ENCODE measurements around the gene HELQ. TPM values are rescaled to one million over a fixed set of nuclear protein-coding genes. Genes with fewer than 3 reads are reported as not detected.

HELQ gene
- total and polyA plus RNA-seq, 2 of the 13 experiments (the other 11 are each of a cell fraction or from before 2014, with no cell fraction given), result 6.6 to 10.8 TPM

DNA sequence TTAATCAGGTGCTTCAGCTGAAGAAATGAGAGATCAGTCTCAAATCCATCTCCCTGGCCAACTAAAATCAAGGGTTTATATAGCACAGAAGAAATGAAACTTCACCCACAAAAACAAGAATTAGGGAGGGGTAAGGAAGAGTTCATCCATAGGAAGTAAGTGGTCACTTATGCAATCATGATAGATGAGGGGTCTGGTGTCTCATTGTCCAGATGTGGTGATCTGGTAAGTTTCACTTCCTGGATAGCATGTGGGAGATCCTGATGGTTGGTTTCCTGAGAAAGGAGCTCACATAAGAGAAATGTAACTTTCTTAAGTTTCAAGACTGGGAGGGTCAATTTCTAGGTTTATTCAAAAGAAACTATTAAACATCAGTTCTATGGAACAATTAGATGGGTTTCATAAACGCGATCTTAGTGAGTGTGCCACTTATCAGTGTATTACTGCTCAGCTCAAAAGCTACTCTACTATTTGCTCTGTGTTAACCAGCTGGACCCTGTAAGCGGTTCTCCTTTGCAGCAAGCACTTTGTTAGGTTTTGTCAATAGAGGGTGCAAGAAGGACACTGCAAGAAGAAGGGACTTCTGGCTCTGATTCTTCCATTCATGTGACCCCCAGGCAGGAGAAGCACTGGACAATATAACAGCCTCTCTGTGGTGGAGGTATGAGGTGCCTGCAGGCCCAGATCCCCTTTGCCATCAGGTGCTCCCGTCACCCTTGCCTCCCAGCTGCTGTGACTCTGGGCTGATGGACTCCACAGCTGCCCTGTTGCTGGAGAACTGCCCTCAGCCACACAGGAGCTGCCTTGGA, 85.6 kb downstream of the HELQ start (continued):
- no peak for TF ChIP-seq PAXIP1 (CRISPR knock-in tag; conservative IDR thresholded peaks at IDR 0.05)
- no peak for TF ChIP-seq ZNF878 (CRISPR knock-in tag; IDR thresholded peaks at IDR 0.05)
- TF ChIP-seq XRCC5 (optimal IDR thresholded peaks at IDR 0.05; ENCODE audit: low read length), result peak; percentile 19
- no peak for TF ChIP-seq XBP1 (CRISPR knock-in tag; IDR thresholded peaks at IDR 0.05)
- TF ChIP-seq, protein P1, sequence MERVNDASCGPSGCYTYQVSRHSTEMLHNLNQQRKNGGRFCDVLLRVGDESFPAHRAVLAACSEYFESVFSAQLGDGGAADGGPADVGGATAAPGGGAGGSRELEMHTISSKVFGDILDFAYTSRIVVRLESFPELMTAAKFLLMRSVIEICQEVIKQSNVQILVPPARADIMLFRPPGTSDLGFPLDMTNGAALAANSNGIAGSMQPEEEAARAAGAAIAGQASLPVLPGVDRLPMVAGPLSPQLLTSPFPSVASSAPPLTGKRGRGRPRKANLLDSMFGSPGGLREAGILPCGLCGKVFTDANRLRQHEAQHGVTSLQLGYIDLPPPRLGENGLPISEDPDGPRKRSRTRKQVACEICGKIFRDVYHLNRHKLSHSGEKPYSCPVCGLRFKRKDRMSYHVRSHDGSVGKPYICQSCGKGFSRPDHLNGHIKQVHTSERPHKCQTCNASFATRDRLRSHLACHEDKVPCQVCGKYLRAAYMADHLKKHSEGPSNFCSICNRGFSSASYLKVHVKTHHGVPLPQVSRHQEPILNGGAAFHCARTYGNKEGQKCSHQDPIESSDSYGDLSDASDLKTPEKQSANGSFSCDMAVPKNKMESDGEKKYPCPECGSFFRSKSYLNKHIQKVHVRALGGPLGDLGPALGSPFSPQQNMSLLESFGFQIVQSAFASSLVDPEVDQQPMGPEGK (CRISPR knock-in tag; IDR thresholded peaks at IDR 0.05), result no peak

- H3K9me3 ChIP-seq (ENCODE audit: low read length), result no peaks in the 10 kb centered on the region
- ATAC-seq (no peak), FAIRE-seq (no peak), DNase-seq (ENCODE audit: low spot score) (no peak)
- in situ Hi-C loops (cut with HindIII; ENCODE audit: extremely low pct_ligation_motif_present, low pct_unique_long_range_greater_than_20kb) (loop anchor here (25.0 kb wide), 1 partner anchor 273 kb away; no protein-coding TSS in a partner anchor), intact Hi-C loops (cut with micrococcal nuclease; ENCODE audit: unreplicated experiment) (loop anchor here (10.0 kb wide), 1 partner anchor 50 kb away; no protein-coding TSS in a partner anchor)
- no peaks in the 10 kb centered on the region for H3K36me3 ChIP-seq (replicated peaks in 1 of 2; ENCODE audit: control insufficient read depth in 1 of 2, insufficient read depth in 2 of 2, low read length in 2 of 2)
- H3K27ac ChIP-seq (ENCODE audit: extremely low read length, insufficient read depth, low read length), result no peak overlapping the region
- H3K27me3 ChIP-seq (ENCODE audit: control insufficient read depth in 1 of 2, insufficient read depth in 2 of 2, low read length in 2 of 2), result no peaks in the 10 kb centered on the region
- no peaks in the 10 kb centered on the region for H3K79me2 ChIP-seq (ENCODE audit: insufficient read depth, low read length)
- no peak overlapping the region for H2AFZ ChIP-seq (ENCODE audit: low read length)
- H3K9ac ChIP-seq (ENCODE audit: insufficient read depth, low read depth, low read length), result no peak overlapping the region
- H3K4me1 ChIP-seq (ENCODE audit: insufficient read depth, low read length), result peaks cover 48% of the 10 kb centered on the region
- ChIA-PET POLR2A (no interaction called here), CTCF (ENCODE audit: low intra/inter-chr PET ratio, low total read pairs) (no interaction called here)
- no peak overlapping the region for H3K4me2 ChIP-seq (ENCODE audit: low read depth, low read length)
- H3K4me3 ChIP-seq (replicated peaks in 1 of 3; ENCODE audit: insufficient read depth in 1 of 3, low read depth in 2 of 3, low read length in 3 of 3), result no peak overlapping the region
- BruUV-seq (replicated peaks), result no TSS peak
- WGBS (ENCODE audit: low lambda C conversion rate), result 100% methylated on average over 3 of the region's 3 CpGs
- no peaks in the 10 kb centered on the region for H4K20me1 ChIP-seq (ENCODE audit: insufficient read depth, low read length)
- TF ChIP-seq YY1 (IDR thresholded peaks at IDR 0.05; ENCODE audit: insufficient read depth, insufficient replicate concordance, low read depth, low read length), result no peak
- TF ChIP-seq MAFK (conservative IDR thresholded peaks at IDR 0.05 in 1 of 2, IDR thresholded peaks at IDR 0.05 in 1 of 2; ENCODE audit: low read length in 2 of 2), result peak; percentile 46 to 68; a peak in 3 of 4 replicates
- no peak for TF ChIP-seq ATAD3A (CRISPR knock-in tag; IDR thresholded peaks at IDR 0.05)
- TF ChIP-seq NFYB (CRISPR knock-in tag; IDR thresholded peaks at IDR 0.05), result no peak
- TF ChIP-seq ZNF260 (CRISPR knock-in tag; IDR thresholded peaks at IDR 0.05; ENCODE audit: borderline replicate concordance, low read depth), result no peak
- TF ChIP-seq STAG1 (CRISPR knock-in tag; IDR thresholded peaks at IDR 0.05), result no peak
- no peak for TF ChIP-seq GMEB1 (CRISPR knock-in tag; IDR thresholded peaks at IDR 0.05; ENCODE audit: borderline replicate concordance)
These were observed 91.3 kb downstream of the HELQ start for GRCh38 chr4:83364312-83364711.
